ENCODE measurements around the gene TBC1D22A. TPM values are rescaled to one million over a fixed set of nuclear protein-coding genes. Genes with fewer than 3 reads are reported as not detected.

The TBC1D22A gene
- total RNA-seq, 2 donors from 2014 or later: 28.9 to 31.3 TPM

- H3K27ac ChIP-seq: peak overlapping the region; percentile 96 to 98
- H3K9me3 ChIP-seq: no peaks in the 10 kb centered on the region
- no peak for TF ChIP-seq CTCF (IDR thresholded peaks at IDR 0.05)
- peak overlapping the region; percentile 90 for H3K4me3 ChIP-seq
- peaks cover 25 to 43% of the 10 kb centered on the region in 2 donors for H3K4me1 ChIP-seq (ENCODE audit: control insufficient read depth in 1 of 2, low read depth in 2 of 2)
- ATAC-seq (ENCODE audit: insufficient number of reproducible peaks, low FRiP score, low read depth): no peak
- no peaks in the 10 kb centered on the region for H3K36me3 ChIP-seq
- DNase-seq (ENCODE audit: low spot score): no peak
- H3K27me3 ChIP-seq (replicated peaks; ENCODE audit: insufficient read depth): no peaks in the 10 kb centered on the region
These were observed 728 bp downstream of the TBC1D22A start for GRCh38 chr22:46763051-46763705.

GRCh38 chr22:46764140-46764680 lies 1.8 kb downstream of the TBC1D22A start:
- no peaks in the 10 kb centered on the region for H3K27me3 ChIP-seq (replicated peaks; ENCODE audit: insufficient read depth)
- DNase-seq (ENCODE audit: low spot score) (no peak), ATAC-seq (ENCODE audit: insufficient number of reproducible peaks, low FRiP score, low read depth) (no peak)
- TF ChIP-seq CTCF (IDR thresholded peaks at IDR 0.05): no peak
- H3K9me3 ChIP-seq: no peaks in the 10 kb centered on the region
- H3K36me3 ChIP-seq: no peaks in the 10 kb centered on the region
- H3K4me1 ChIP-seq (ENCODE audit: control insufficient read depth in 1 of 2, low read depth in 2 of 2): peaks cover 24 to 51% of the 10 kb centered on the region in 2 donors
- no peak overlapping the region for H3K27ac ChIP-seq
- H3K4me3 ChIP-seq: no peak overlapping the region

GRCh38 chr22:46764779-46765485 lies 2.5 kb downstream of the TBC1D22A start:
- TF ChIP-seq CTCF (IDR thresholded peaks at IDR 0.05): no peak

GRCh38 chr22:46766611-46767010 lies 4.2 kb downstream of the TBC1D22A start:
- Histone ChIP-seq H3K9me3 (no peaks in the 10 kb centered on the region), H3K4me3 (no peak overlapping the region), H3K27ac (no peak overlapping the region), H3K36me3 (no peaks in the 10 kb centered on the region), H3K4me1 (ENCODE audit: control insufficient read depth in 1 of 2, low read depth in 2 of 2) (peaks cover 25 to 53% of the 10 kb centered on the region in 2 donors), H3K27me3 (replicated peaks; ENCODE audit: insufficient read depth) (no peaks in the 10 kb centered on the region)
- TF ChIP-seq CTCF (IDR thresholded peaks at IDR 0.05): no peak
- DNase-seq (ENCODE audit: low spot score) (no peak), ATAC-seq (ENCODE audit: insufficient number of reproducible peaks, low FRiP score, low read depth) (no peak)

More at GRCh38 chr22:46764779-46765485, 2.5 kb downstream of the TBC1D22A start:
- H3K4me3 ChIP-seq: no peak overlapping the region
- no peak for DNase-seq (ENCODE audit: low spot score)
- no peaks in the 10 kb centered on the region for H3K27me3 ChIP-seq (replicated peaks; ENCODE audit: insufficient read depth)
- no peaks in the 10 kb centered on the region for H3K36me3 ChIP-seq
- peaks cover 26 to 58% of the 10 kb centered on the region in 2 donors for H3K4me1 ChIP-seq (ENCODE audit: control insufficient read depth in 1 of 2, low read depth in 2 of 2)
- no peaks in the 10 kb centered on the region for H3K9me3 ChIP-seq
- H3K27ac ChIP-seq: no peak overlapping the region
- no peak for ATAC-seq (ENCODE audit: insufficient number of reproducible peaks, low FRiP score, low read depth)

GRCh38 chr22:46767249-46767985 lies 5.0 kb downstream of the TBC1D22A start:
- Histone ChIP-seq H3K27ac (peak overlapping the region; percentile 5 to 59), H3K4me1 (ENCODE audit: control insufficient read depth in 1 of 2, low read depth in 2 of 2) (peaks cover 23 to 53% of the 10 kb centered on the region in 2 donors), H3K27me3 (replicated peaks; ENCODE audit: insufficient read depth) (no peaks in the 10 kb centered on the region), H3K36me3 (no peaks in the 10 kb centered on the region), H3K9me3 (no peaks in the 10 kb centered on the region), H3K4me3 (no peak overlapping the region)
- DNase-seq (ENCODE audit: low spot score) (no peak), ATAC-seq (ENCODE audit: insufficient number of reproducible peaks, low FRiP score, low read depth) (no peak)
- TF ChIP-seq CTCF (IDR thresholded peaks at IDR 0.05): no peak
